ENCODE measurements around the gene MRPL51. TPM values are rescaled to one million over a fixed set of nuclear protein-coding genes. Genes with fewer than 3 reads are reported as not detected.

The MRPL51 gene
- total RNA-seq, 1 experiment from 2014 or later = 265 TPM

GRCh38 chr12:6444031-6444430, 49.0 kb downstream of the MRPL51 start:
- no TSS peak for BruUV-seq (replicated peaks)
- Histone ChIP-seq H3K9me2 (ENCODE audit: insufficient read depth) (no peaks in the 10 kb centered on the region), H3K9me3 (ENCODE audit: control insufficient read depth in 1 of 2, insufficient read depth in 1 of 2, low read depth in 1 of 2, low read length in 2 of 2) (no peaks in the 10 kb centered on the region), H3K4me2 (ENCODE audit: low read length) (no peak overlapping the region), H3K27me3 (ENCODE audit: insufficient read depth, low read length) (no peaks in the 10 kb centered on the region), H3K4me3 (replicated peaks in 1 of 2; ENCODE audit: low read depth in 1 of 2, low read length in 2 of 2) (no peak overlapping the region), H3K4me1 (ENCODE audit: control insufficient read depth in 1 of 2, insufficient read depth in 2 of 2, low read length in 2 of 2) (no peaks in the 10 kb centered on the region), H3K9ac (ENCODE audit: low read length) (no peak overlapping the region), H3K36me3 (ENCODE audit: control insufficient read depth in 1 of 2, insufficient read depth in 2 of 2, low read length in 2 of 2) (no peaks in the 10 kb centered on the region), H2AFZ (ENCODE audit: low read depth, low read length, poor library complexity, severe bottlenecking) (no peak overlapping the region), H3K79me2 (ENCODE audit: insufficient read depth, low read length) (no peaks in the 10 kb centered on the region), H3K27ac (ENCODE audit: low read depth, low read length) (no peak overlapping the region), H4K20me1 (ENCODE audit: insufficient read depth) (no peaks in the 10 kb centered on the region)
- ChIA-PET POLR2A (interaction anchor here (1.3 kb wide), 1 partner anchor 27 kb away, joined by 4 read pairs; the partner anchor contains the start of gene VAMP1), CTCF (interaction anchor here (1.4 kb wide), 1 partner anchor 21 kb away, joined by 3 read pairs; no protein-coding TSS in a partner anchor), RAD21 (ENCODE audit: low non-redundant PET in 1 of 2, low total read pairs in 2 of 2, uncharacterized antibody in 2 of 2, unreplicated experiment in 2 of 2) (no interaction called here)
- no peak for TF ChIP-seq ZFX (IDR thresholded peaks at IDR 0.05)
- TF ChIP-seq POLR2AphosphoS5 (IDR thresholded peaks at IDR 0.05; ENCODE audit: low read depth, low read length) = no peak
- TF ChIP-seq EZH2phosphoT487 (IDR thresholded peaks at IDR 0.05; ENCODE audit: borderline replicate concordance) = no peak
- no peak for TF ChIP-seq CTCF (IDR thresholded peaks at IDR 0.05 in 2 of 3, conservative IDR thresholded peaks at IDR 0.05 in 1 of 3; ENCODE audit: borderline replicate concordance in 1 of 3, insufficient read depth in 1 of 3, low read depth in 2 of 3, low read length in 2 of 3)
- no peak for TF ChIP-seq ATF3 (IDR thresholded peaks at IDR 0.05)
- no peak for TF ChIP-seq ELF1 (IDR thresholded peaks at IDR 0.05; ENCODE audit: borderline replicate concordance, low read depth)
- no peak for TF ChIP-seq CEBPB (IDR thresholded peaks at IDR 0.05; ENCODE audit: low read depth)
- no peak for TF ChIP-seq CBX3 (IDR thresholded peaks at IDR 0.05; ENCODE audit: low read depth)
- TF ChIP-seq EGR1 (IDR thresholded peaks at IDR 0.05; ENCODE audit: low read depth) = no peak
- TF ChIP-seq ZNF274 (IDR thresholded peaks at IDR 0.05; ENCODE audit: low read depth, low read length) = no peak
- no peak for TF ChIP-seq JUND (IDR thresholded peaks at IDR 0.05)
- TF ChIP-seq MAX (IDR thresholded peaks at IDR 0.05) = no peak
- TF ChIP-seq SP1 (IDR thresholded peaks at IDR 0.05; ENCODE audit: low read depth) = no peak
- no peak for TF ChIP-seq YY1 (IDR thresholded peaks at IDR 0.05; ENCODE audit: extremely low read depth, insufficient replicate concordance, low read depth, low read length)
- no peak for TF ChIP-seq SIN3A (IDR thresholded peaks at IDR 0.05; ENCODE audit: low read depth)
- no peak for TF ChIP-seq EZH2 (IDR thresholded peaks at IDR 0.05)
- TF ChIP-seq, protein P1, sequence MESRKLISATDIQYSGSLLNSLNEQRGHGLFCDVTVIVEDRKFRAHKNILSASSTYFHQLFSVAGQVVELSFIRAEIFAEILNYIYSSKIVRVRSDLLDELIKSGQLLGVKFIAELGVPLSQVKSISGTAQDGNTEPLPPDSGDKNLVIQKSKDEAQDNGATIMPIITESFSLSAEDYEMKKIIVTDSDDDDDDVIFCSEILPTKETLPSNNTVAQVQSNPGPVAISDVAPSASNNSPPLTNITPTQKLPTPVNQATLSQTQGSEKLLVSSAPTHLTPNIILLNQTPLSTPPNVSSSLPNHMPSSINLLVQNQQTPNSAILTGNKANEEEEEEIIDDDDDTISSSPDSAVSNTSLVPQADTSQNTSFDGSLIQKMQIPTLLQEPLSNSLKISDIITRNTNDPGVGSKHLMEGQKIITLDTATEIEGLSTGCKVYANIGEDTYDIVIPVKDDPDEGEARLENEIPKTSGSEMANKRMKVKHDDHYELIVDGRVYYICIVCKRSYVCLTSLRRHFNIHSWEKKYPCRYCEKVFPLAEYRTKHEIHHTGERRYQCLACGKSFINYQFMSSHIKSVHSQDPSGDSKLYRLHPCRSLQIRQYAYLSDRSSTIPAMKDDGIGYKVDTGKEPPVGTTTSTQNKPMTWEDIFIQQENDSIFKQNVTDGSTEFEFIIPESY (IDR thresholded peaks at IDR 0.05; ENCODE audit: extremely low read depth, insufficient replicate concordance, low read length) = no peak
- TF ChIP-seq RAD21 (IDR thresholded peaks at IDR 0.05; ENCODE audit: low read depth) = no peak
- TF ChIP-seq SRF (IDR thresholded peaks at IDR 0.05; ENCODE audit: low read depth) = no peak
- DNase-seq (ENCODE audit: low read depth, low spot score) (no peak), ATAC-seq (no peak)
- intact Hi-C loops (cut with micrococcal nuclease) = no loop called here

All from HCT116 (cell line).